Breast epithelium (tissue), 4 donors: ENCODE results near the gene LRRC74B. TPM values are rescaled to one million over a fixed set of nuclear protein-coding genes. Genes with fewer than 3 reads are reported as not detected.
"Not testable (repeated sequence)": the region's sequence is repeated elsewhere in the genome, so short reads cannot be mapped to it uniquely, and the experiment has no call there.

ENCODE experiments used
- DNase-seq, 2 donors: peaks; one replicate each; pipeline ENCODE4 v3.0.0-alpha.2; 2019; ENCODE audit warnings: low spot score in 2 of 2
- H3K27ac ChIP-seq, 2 donors: fragments of 200-600 bp; sonication (generic) in 1 of 2; one replicate each; pipeline ENCODE4 v1.5.1; 2016 to 2019; ENCODE audit warnings: mild to moderate bottlenecking in 1 of 2
- H3K27me3 ChIP-seq, 2 donors: fragments of 200-600 bp; sonication (generic) in 1 of 2; one replicate each; pipeline versions ENCODE4 v1.5.1 to v1.6.0; 2017 to 2019; ENCODE audit warnings: control low read depth in 1 of 2, mild to moderate bottlenecking in 1 of 2
- H3K36me3 ChIP-seq: fragments of 200-600 bp; one replicate; pipeline ENCODE4 v1.5.1; 2019
- H3K4me1 ChIP-seq, 2 donors: fragments of 200-600 bp; sonication (generic); one replicate each; pipeline ENCODE4 v1.5.1; 2016 to 2019; ENCODE audit warnings: control low read depth in 1 of 2
- H3K4me3 ChIP-seq, 3 donors: fragments of 200-600 bp; sonication (generic); 1 replicate in 2 of 3; 2 replicates in 1 of 3; pipeline ENCODE4 v1.5.1; 2016 to 2019; ENCODE audit warnings: mild to moderate bottlenecking in 3 of 3, moderate library complexity in 2 of 3
- H3K9me3 ChIP-seq, 2 donors: fragments of 200-600 bp; sonication (generic) in 1 of 2; one replicate each; pipeline ENCODE4 v1.5.1; 2016 to 2019; ENCODE audit warnings: control low read depth in 1 of 2
- CTCF ChIP-seq, 3 donors: fragments of 450-650 bp; IDR thresholded peaks; one replicate each; pipeline ENCODE4 v1.5.1; 2016 to 2017; ENCODE audit warnings: antibody characterized with exemption in 3 of 3, mild to moderate bottlenecking in 3 of 3, moderate library complexity in 3 of 3
- POLR2A ChIP-seq: fragments of 450-650 bp; IDR thresholded peaks from one replicate; pipeline ENCODE4 v1.6.1; 2016; ENCODE audit warnings: antibody characterized with exemption, mild to moderate bottlenecking, moderate library complexity
- POLR2AphosphoS5 ChIP-seq, 3 donors: sonication (generic); formaldehyde crosslinking; IDR thresholded peaks; one replicate each; pipeline ENCODE4 v1.6.1; 2017; ENCODE audit warnings: antibody characterized with exemption in 3 of 3
- intact Hi-C: fragments of 100-400 bp; cut with DNase I; formaldehyde crosslinking; loops from one replicate; pipeline ENCODE4 v1.15.1; 2023; ENCODE audit warnings: low total_unique reads
- total RNA-seq, 3 donors: library from RNA; depleted of rRNA; stranded (reverse); fragments of >200 nt; gene quantifications; one replicate each; pipeline ENCODE4 v1.1.0, GENCODE V29; 2016

Gene LRRC74B
- total RNA-seq, 3 donors from 2014 or later: not detected

- intact Hi-C loops: no loop called here
- TF ChIP-seq POLR2AphosphoS5 (IDR thresholded peaks at IDR 0.05) (no peak), CTCF (IDR thresholded peaks at IDR 0.05) (no peak), POLR2A (no peak)
- no peaks in the 10 kb centered on the region for H3K36me3 ChIP-seq
- no peak overlapping the region for H3K4me3 ChIP-seq
- no peaks in the 10 kb centered on the region for H3K27me3 ChIP-seq
- no peaks in the 10 kb centered on the region for H3K9me3 ChIP-seq
- DNase-seq: no peak
- H3K4me1 ChIP-seq: no peaks in the 10 kb centered on the region
- no peak overlapping the region for H3K27ac ChIP-seq
Observed at GRCh38 chr22:21094911-21095772, 49.4 kb downstream of the LRRC74B start.

- H3K4me3 ChIP-seq: no peak overlapping the region
- no peak for DNase-seq
- no peaks in the 10 kb centered on the region for H3K27me3 ChIP-seq
- H3K27ac ChIP-seq: no peak overlapping the region
- H3K36me3 ChIP-seq: no peaks in the 10 kb centered on the region
- H3K9me3 ChIP-seq: no peaks in the 10 kb centered on the region
- no peak for TF ChIP-seq CTCF (IDR thresholded peaks at IDR 0.05)
- no peak for TF ChIP-seq POLR2AphosphoS5 (IDR thresholded peaks at IDR 0.05)
- no peak for TF ChIP-seq POLR2A
- no peaks in the 10 kb centered on the region for H3K4me1 ChIP-seq
- intact Hi-C loops: no loop called here
Observed at GRCh38 chr22:21095773-21096107, 50.0 kb downstream of the LRRC74B start.

GRCh38 chr22:21096878-21097277 is 51.1 kb downstream of the LRRC74B start:
- intact Hi-C loops, H3K4me3 ChIP-seq, H3K27ac ChIP-seq, DNase-seq, H3K36me3 ChIP-seq, H3K27me3 ChIP-seq, H3K4me1 ChIP-seq, H3K9me3 ChIP-seq: not testable (repeated sequence)

- Histone ChIP-seq H3K4me3 (no peak overlapping the region), H3K4me1 (peaks cover 0 to 4% of the 10 kb centered on the region in 2 donors), H3K27me3 (no peaks in the 10 kb centered on the region), H3K9me3 (no peaks in the 10 kb centered on the region), H3K27ac (no peak overlapping the region), H3K36me3 (no peaks in the 10 kb centered on the region)
- intact Hi-C loops: no loop called here
- DNase-seq: no peak
- TF ChIP-seq POLR2A (no peak), CTCF (IDR thresholded peaks at IDR 0.05) (no peak), POLR2AphosphoS5 (IDR thresholded peaks at IDR 0.05) (no peak)
Observed at GRCh38 chr22:21098099-21098671, 52.4 kb downstream of the LRRC74B start.

- Histone ChIP-seq H3K27ac (no peak overlapping the region), H3K9me3 (no peaks in the 10 kb centered on the region), H3K27me3 (no peaks in the 10 kb centered on the region), H3K4me1 (peaks cover 0 to 4% of the 10 kb centered on the region in 2 donors), H3K36me3 (no peaks in the 10 kb centered on the region), H3K4me3 (no peak overlapping the region)
- intact Hi-C loops: no loop called here
- TF ChIP-seq CTCF (IDR thresholded peaks at IDR 0.05) (no peak), POLR2AphosphoS5 (IDR thresholded peaks at IDR 0.05) (no peak), POLR2A (no peak)
- no peak for DNase-seq
Observed at GRCh38 chr22:21099578-21099977, 53.8 kb downstream of the LRRC74B start.
